HEK293 (cell line): ENCODE data around the gene CAMK2D.

Source experiments
- CTCF ChIA-PET: fragments of 350-600 bp; formaldehyde crosslinking; extraction: SDS; loops from one replicate; lab custom pipeline; 2021; ENCODE audit warnings: antibody characterized with exemption; lab: Yijun Ruan, JAX
- POLR2A ChIA-PET: fragments of 300-600 bp; formaldehyde crosslinking; extraction: SDS; loops from one replicate; lab custom pipeline; 2020; ENCODE audit warnings: antibody characterized with exemption, inconsistent platforms; lab: Yijun Ruan, JAX
- H3K27ac ChIP-seq: fragments of 200-500 bp; sonication (Bioruptor generic); 2 replicates; pipeline ENCODE4 v1.5.1; 2014; ENCODE audit warnings: low read depth, low read length, control low read depth, inconsistent platforms; ENCODE audit errors: extremely low read depth
- H3K36me3 ChIP-seq, 2 experiments: fragments of 200-500 bp in 1 of 2; sonication (Bioruptor generic) in 1 of 2; 1 replicate in 1 of 2; 2 replicates in 1 of 2; pipeline ENCODE4 v1.5.1; 2014 to 2017; ENCODE audit warnings: inconsistent platforms in 2 of 2, low read length in 2 of 2; ENCODE audit not compliant: control insufficient read depth in 2 of 2, insufficient read depth in 1 of 2
- H3K4me1 ChIP-seq: fragments of 200-500 bp; sonication (Bioruptor generic); 2 replicates; pipeline ENCODE4 v1.5.1; 2014; ENCODE audit warnings: mild to moderate bottlenecking, low read length, inconsistent platforms; ENCODE audit not compliant: control insufficient read depth, insufficient read depth
- H3K4me3 ChIP-seq: 2 replicates; pipeline ENCODE4 v1.5.1; 2011; ENCODE audit warnings: low read depth, mild to moderate bottlenecking, control low read depth, low read length, moderate library complexity
- H3K9me3 ChIP-seq: fragments of 200-500 bp; sonication (Bioruptor generic); 2 replicates; pipeline ENCODE4 v1.5.1; 2014; ENCODE audit warnings: low read depth, low read length, inconsistent platforms; ENCODE audit not compliant: control insufficient read depth, insufficient read depth
- EGR2 ChIP-seq: fragments of 450-650 bp; formaldehyde crosslinking; IDR thresholded peaks from 2 replicates; pipeline ENCODE4 v1.5.1; 2016; ENCODE audit warnings: low read depth, missing biosample characterization, missing genetic modification characterization
- FEZF1 ChIP-seq: fragments of 450-650 bp; formaldehyde crosslinking; IDR thresholded peaks from 2 replicates; pipeline ENCODE4 v1.5.1; 2016; ENCODE audit warnings: missing biosample characterization, missing genetic modification characterization
- KLF16 ChIP-seq: fragments of 450-650 bp; formaldehyde crosslinking; IDR thresholded peaks from 2 replicates; pipeline ENCODE4 v1.5.1; 2017; ENCODE audit warnings: missing biosample characterization, missing genetic modification characterization
- KLF8 ChIP-seq: fragments of 450-650 bp; formaldehyde crosslinking; IDR thresholded peaks from 2 replicates; pipeline ENCODE4 v1.5.1; 2016; ENCODE audit warnings: missing biosample characterization, missing genetic modification characterization
- ZBTB11 ChIP-seq: fragments of 450-650 bp; formaldehyde crosslinking; conservative IDR thresholded peaks from 2 replicates; pipeline ENCODE4 v1.5.1; 2016; ENCODE audit warnings: low read depth, missing biosample characterization, missing genetic modification characterization
- ZNF148 ChIP-seq: fragments of 450-650 bp; formaldehyde crosslinking; IDR thresholded peaks from 2 replicates; pipeline ENCODE4 v1.5.0; 2017; ENCODE audit warnings: missing biosample characterization, missing genetic modification characterization, borderline replicate concordance
- ZNF223 ChIP-seq: fragments of 450-650 bp; formaldehyde crosslinking; IDR thresholded peaks from 2 replicates; pipeline ENCODE4 v1.5.1; 2016; ENCODE audit warnings: missing biosample characterization, missing genetic modification characterization
- ZNF248 ChIP-seq: fragments of 450-650 bp; formaldehyde crosslinking; IDR thresholded peaks from 2 replicates; pipeline ENCODE4 v1.5.1; 2017; ENCODE audit warnings: missing biosample characterization, missing genetic modification characterization
- ZNF37A ChIP-seq: fragments of 450-650 bp; IDR thresholded peaks from 2 replicates; pipeline ENCODE4 v1.5.1; 2018; ENCODE audit warnings: missing biosample characterization, missing genetic modification characterization
- ZNF394 ChIP-seq: fragments of 450-650 bp; formaldehyde crosslinking; IDR thresholded peaks from 2 replicates; pipeline ENCODE4 v1.5.1; 2016; ENCODE audit warnings: missing biosample characterization, missing genetic modification characterization, mild to moderate bottlenecking, moderate library complexity, borderline replicate concordance
- ZNF426 ChIP-seq: fragments of 450-650 bp; formaldehyde crosslinking; IDR thresholded peaks from 2 replicates; pipeline ENCODE4 v1.5.1; 2017; ENCODE audit warnings: missing biosample characterization, missing genetic modification characterization, mild to moderate bottlenecking, inconsistent platforms, moderate library complexity
- ZNF514 ChIP-seq: fragments of 450-650 bp; formaldehyde crosslinking; IDR thresholded peaks from 2 replicates; pipeline ENCODE4 v1.5.1; 2016; ENCODE audit warnings: missing biosample characterization, missing genetic modification characterization
- ZNF561 ChIP-seq: fragments of 450-650 bp; IDR thresholded peaks from 2 replicates; pipeline ENCODE4 v1.5.1; 2018; ENCODE audit warnings: missing biosample characterization, missing genetic modification characterization, borderline replicate concordance
- TF ChIP-seq, protein P1 (sequence below): fragments of 450-650 bp; formaldehyde crosslinking; conservative IDR thresholded peaks from 2 replicates; pipeline ENCODE4 v1.5.1; 2016; ENCODE audit warnings: low read depth, missing biosample characterization, missing genetic modification characterization
- TF ChIP-seq, protein P2 (sequence below): fragments of 450-650 bp; formaldehyde crosslinking; IDR thresholded peaks from 2 replicates; pipeline ENCODE4 v1.5.1; 2016; ENCODE audit warnings: missing biosample characterization, missing genetic modification characterization

Gene CAMK2D

GRCh38 chr4:113502906-113503305 is 258.6 kb downstream of the CAMK2D start:
- POLR2A ChIA-PET: no interaction called here
- no peak overlapping the region for H3K4me3 ChIP-seq
- TF ChIP-seq ZNF223 (tag by site-specific recombination) (no peak), ZNF561 (tag by site-specific recombination) (no peak), ZNF394 (no peak), ZNF37A (tag by site-specific recombination) (no peak), FEZF1 (tag by site-specific recombination) (no peak), ZNF514 (no peak), EGR2 (tag by site-specific recombination) (no peak), KLF16 (no peak), ZNF248 (tag by site-specific recombination) (no peak), KLF8 (tag by site-specific recombination) (no peak), ZBTB11 (no peak), ZNF148 (tag by site-specific recombination) (no peak), ZNF426 (tag by site-specific recombination) (no peak)
- TF ChIP-seq, protein P1, sequence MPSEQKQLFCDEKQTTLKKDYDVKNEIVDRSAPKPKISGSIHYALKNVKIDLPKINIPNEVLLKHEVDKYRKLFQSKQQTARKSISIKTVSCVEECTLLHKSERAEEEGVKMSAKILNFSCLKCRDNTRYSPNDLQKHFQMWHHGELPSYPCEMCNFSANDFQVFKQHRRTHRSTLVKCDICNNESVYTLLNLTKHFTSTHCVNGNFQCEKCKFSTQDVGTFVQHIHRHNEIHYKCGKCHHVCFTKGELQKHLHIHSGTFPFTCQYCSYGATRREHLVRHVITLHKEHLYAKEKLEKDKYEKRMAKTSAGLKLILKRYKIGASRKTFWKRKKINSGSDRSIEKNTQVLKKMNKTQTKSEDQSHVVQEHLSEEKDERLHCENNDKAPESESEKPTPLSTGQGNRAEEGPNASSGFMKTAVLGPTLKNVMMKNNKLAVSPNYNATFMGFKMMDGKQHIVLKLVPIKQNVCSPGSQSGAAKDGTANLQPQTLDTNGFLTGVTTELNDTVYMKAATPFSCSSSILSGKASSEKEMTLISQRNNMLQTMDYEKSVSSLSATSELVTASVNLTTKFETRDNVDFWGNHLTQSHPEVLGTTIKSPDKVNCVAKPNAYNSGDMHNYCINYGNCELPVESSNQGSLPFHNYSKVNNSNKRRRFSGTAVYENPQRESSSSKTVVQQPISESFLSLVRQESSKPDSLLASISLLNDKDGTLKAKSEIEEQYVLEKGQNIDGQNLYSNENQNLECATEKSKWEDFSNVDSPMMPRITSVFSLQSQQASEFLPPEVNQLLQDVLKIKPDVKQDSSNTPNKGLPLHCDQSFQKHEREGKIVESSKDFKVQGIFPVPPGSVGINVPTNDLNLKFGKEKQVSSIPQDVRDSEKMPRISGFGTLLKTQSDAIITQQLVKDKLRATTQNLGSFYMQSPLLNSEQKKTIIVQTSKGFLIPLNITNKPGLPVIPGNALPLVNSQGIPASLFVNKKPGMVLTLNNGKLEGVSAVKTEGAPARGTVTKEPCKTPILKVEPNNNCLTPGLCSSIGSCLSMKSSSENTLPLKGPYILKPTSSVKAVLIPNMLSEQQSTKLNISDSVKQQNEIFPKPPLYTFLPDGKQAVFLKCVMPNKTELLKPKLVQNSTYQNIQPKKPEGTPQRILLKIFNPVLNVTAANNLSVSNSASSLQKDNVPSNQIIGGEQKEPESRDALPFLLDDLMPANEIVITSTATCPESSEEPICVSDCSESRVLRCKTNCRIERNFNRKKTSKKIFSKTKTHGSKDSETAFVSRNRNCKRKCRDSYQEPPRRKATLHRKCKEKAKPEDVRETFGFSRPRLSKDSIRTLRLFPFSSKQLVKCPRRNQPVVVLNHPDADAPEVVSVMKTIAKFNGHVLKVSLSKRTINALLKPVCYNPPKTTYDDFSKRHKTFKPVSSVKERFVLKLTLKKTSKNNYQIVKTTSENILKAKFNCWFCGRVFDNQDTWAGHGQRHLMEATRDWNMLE (tag by site-specific recombination): no peak
- TF ChIP-seq, protein P2, sequence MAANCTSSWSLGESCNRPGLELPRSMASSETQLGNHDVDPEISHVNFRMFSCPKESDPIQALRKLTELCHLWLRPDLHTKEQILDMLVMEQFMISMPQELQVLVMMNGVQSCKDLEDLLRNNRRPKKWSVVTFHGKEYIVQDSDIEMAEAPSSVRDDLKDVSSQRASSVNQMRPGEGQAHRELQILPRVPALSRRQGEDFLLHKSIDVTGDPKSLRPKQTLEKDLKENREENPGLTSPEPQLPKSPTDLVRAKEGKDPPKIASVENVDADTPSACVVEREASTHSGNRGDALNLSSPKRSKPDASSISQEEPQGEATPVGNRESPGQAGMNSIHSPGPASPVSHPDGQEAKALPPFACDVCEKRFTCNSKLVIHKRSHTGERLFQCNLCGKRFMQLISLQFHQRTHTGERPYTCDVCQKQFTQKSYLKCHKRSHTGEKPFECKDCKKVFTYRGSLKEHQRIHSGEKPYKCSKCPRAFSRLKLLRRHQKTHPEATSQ: no peak
- H3K27ac ChIP-seq: no peak overlapping the region
- CTCF ChIA-PET: no interaction called here
- no peaks in the 10 kb centered on the region for H3K36me3 ChIP-seq
- no peaks in the 10 kb centered on the region for H3K9me3 ChIP-seq
- H3K4me1 ChIP-seq: no peaks in the 10 kb centered on the region; the same call in 1 of the 2 replicates
